GM12878 (cell line): ENCODE data around the gene TMEM86B. TPM values are rescaled to one million over a fixed set of nuclear protein-coding genes. Genes with fewer than 3 reads are reported as not detected.

ENCODE experiments used
- BACH1 ChIP-seq: fragments of 450-650 bp; IDR thresholded peaks from 2 replicates; pipeline ENCODE4 v1.6.1; 2017; ENCODE audit warnings: mild to moderate bottlenecking, borderline replicate concordance
- BMI1 ChIP-seq: fragments of 450-650 bp; IDR thresholded peaks from 2 replicates; pipeline ENCODE4 v1.6.1; 2016; ENCODE audit warnings: mild to moderate bottlenecking, moderate library complexity, borderline replicate concordance
- BRCA1 ChIP-seq: IDR thresholded peaks from 2 replicates; pipeline ENCODE4 v1.6.1; 2011; ENCODE audit warnings: low read depth, low read length, improper control_type of control experiment
- CEBPZ ChIP-seq: fragments of 150-350 bp; IDR thresholded peaks from 2 replicates; pipeline ENCODE4 v1.6.1; 2016; ENCODE audit warnings: low read depth, low read length
- CHD1 ChIP-seq: IDR thresholded peaks from 2 replicates; pipeline ENCODE4 v1.6.1; 2012; ENCODE audit warnings: low read depth, low read length, improper control_type of control experiment
- CHD2 ChIP-seq: IDR thresholded peaks from 2 replicates; pipeline ENCODE4 v1.6.1; 2011; ENCODE audit warnings: low read depth, low read length, improper control_type of control experiment, borderline replicate concordance
- CREB1 ChIP-seq: IDR thresholded peaks from 2 replicates; pipeline ENCODE4 v1.6.1; 2012; ENCODE audit warnings: low read depth, mild to moderate bottlenecking, inconsistent platforms
- E2F4 ChIP-seq: IDR thresholded peaks from 2 replicates; pipeline ENCODE4 v1.6.1; 2012; ENCODE audit warnings: low read depth, low read length, improper control_type of control experiment
- ELK1 ChIP-seq: IDR thresholded peaks from 2 replicates; pipeline ENCODE4 v1.6.1; 2012; ENCODE audit warnings: low read depth, low read length, improper control_type of control experiment
- ETV6 ChIP-seq, 2 experiments: fragments of 450-650 bp in 1 of 2; IDR thresholded peaks in 1 of 2; conservative IDR thresholded peaks in 1 of 2; 2 replicates each; pipeline ENCODE4 v1.6.1; 2014; ENCODE audit warnings: antibody characterized with exemption in 1 of 2, borderline replicate concordance in 1 of 2, low read depth in 1 of 2, mild to moderate bottlenecking in 1 of 2, moderate library complexity in 1 of 2
- EZH2 ChIP-seq: IDR thresholded peaks from 2 replicates; pipeline ENCODE4 v1.6.1; 2012; ENCODE audit warnings: low read depth, mild to moderate bottlenecking, control low read depth, inconsistent platforms, low read length, borderline replicate concordance; ENCODE audit not compliant: control insufficient read depth
- HDAC2 ChIP-seq: fragments of 200-600 bp; sonication (generic); IDR thresholded peaks from 2 replicates; pipeline ENCODE4 v1.6.1; 2017
- IRF4 ChIP-seq: IDR thresholded peaks from 2 replicates; pipeline ENCODE4 v1.6.1; 2011; ENCODE audit warnings: low read depth, low read length
- KAT2A ChIP-seq: conservative IDR thresholded peaks from 2 replicates; pipeline ENCODE4 v1.6.1; 2011; ENCODE audit warnings: low read depth, low read length; ENCODE audit not compliant: control insufficient read depth
- NR2C2 ChIP-seq: IDR thresholded peaks from 2 replicates; pipeline ENCODE4 v1.6.1; 2011; ENCODE audit warnings: borderline replicate concordance, low read depth; ENCODE audit not compliant: control insufficient read depth, insufficient read length
- NR2F1 ChIP-seq: fragments of 450-650 bp; conservative IDR thresholded peaks from 2 replicates; pipeline ENCODE4 v1.6.1; 2017; ENCODE audit warnings: mild to moderate bottlenecking
- POLR2A ChIP-seq: IDR thresholded peaks from 2 replicates; pipeline ENCODE4 v1.6.1; 2011; ENCODE audit warnings: low read depth, mild to moderate bottlenecking, low read length
- POU2F2 ChIP-seq: IDR thresholded peaks from 3 replicates; pipeline ENCODE4 v1.6.1; 2011; ENCODE audit warnings: low read depth, mild to moderate bottlenecking, low read length, borderline replicate concordance
- RAD21 ChIP-seq: IDR thresholded peaks from 2 replicates; pipeline ENCODE4 v1.6.1; 2011; ENCODE audit warnings: mild to moderate bottlenecking, low read depth, low read length, moderate library complexity; ENCODE audit not compliant: insufficient read depth
- RUNX3 ChIP-seq: IDR thresholded peaks from 2 replicates; pipeline ENCODE4 v1.6.1; 2012; ENCODE audit warnings: low read length, inconsistent platforms
- SIN3A ChIP-seq: IDR thresholded peaks from 2 replicates; pipeline ENCODE4 v1.6.1; 2012; ENCODE audit warnings: low read depth, low read length, improper control_type of control experiment
- TCF3 ChIP-seq: IDR thresholded peaks from 2 replicates; pipeline ENCODE4 v1.6.1; 2012; ENCODE audit warnings: low read depth, mild to moderate bottlenecking, low read length, borderline replicate concordance; ENCODE audit not compliant: insufficient read depth
- ZBED1 ChIP-seq: IDR thresholded peaks from 2 replicates; pipeline ENCODE4 v1.6.1; 2016; ENCODE audit warnings: borderline replicate concordance
- polyA plus RNA-seq, 11 experiments: library from polyadenylated mRNA; depleted of rRNA in 4 of 11; unstranded in 6 of 11; stranded (reverse) in 5 of 11; fragments of >200 nt; fragmentation: Nextera tagmentation in 4 of 11; fragmentation: Illumina TruSeq in 1 of 11; extraction: Ambion mirVana in 4 of 11; extraction: Trizol in 1 of 11; gene quantifications; 1 replicate in 1 of 11; 2 replicates in 10 of 11; pipeline versions ENCODE4 v1.2.1 to v1.2.3, GENCODE V29; 2011 to 2016; ENCODE audit warnings: inconsistent platforms in 2 of 11, missing spikeins in 2 of 11, low read depth in 1 of 11
- total RNA-seq, 4 experiments: library from RNA; depleted of rRNA in 3 of 4; stranded (reverse); fragments of >200 nt in 3 of 4; fragmentation: Illumina TruSeq in 1 of 4; extraction: Trizol in 1 of 4; gene quantifications; 2 replicates each; pipeline versions ENCODE4 v1.2.1 to v1.2.3, GENCODE V29; 2013 to 2021

TMEM86B gene
- total and polyA plus RNA-seq, 10 of the 15 experiments (the other 5 are each of a cell fraction or from before 2014, with no cell fraction given): 0.26 to 10.6 (median 1.8) TPM

- no peak for TF ChIP-seq BMI1
- no peak for TF ChIP-seq TCF3
- TF ChIP-seq POU2F2: no peak; the same call in 2 of the 3 replicates
- TF ChIP-seq CREB1: no peak
- TF ChIP-seq CHD1: no peak
- no peak for TF ChIP-seq ZBED1
- no peak for TF ChIP-seq POLR2A
- 0 out of 2 replicates have a peak, but pooled peaks have one; percentile 11 for TF ChIP-seq BACH1
- TF ChIP-seq KAT2A: no peak
- no peak for TF ChIP-seq NR2C2
- TF ChIP-seq E2F4: no peak
- no peak for TF ChIP-seq RAD21
- TF ChIP-seq ETV6 (conservative IDR thresholded peaks at IDR 0.05 in 1 of 2, IDR thresholded peaks at IDR 0.05 in 1 of 2; ENCODE audit: borderline replicate concordance in 1 of 2, low read depth in 1 of 2): no peak
- TF ChIP-seq ELK1: 0 out of 2 replicates have a peak, but pooled peaks have one; percentile 10
- peak; percentile 81 for TF ChIP-seq RUNX3
- TF ChIP-seq HDAC2: no peak
- no peak for TF ChIP-seq CHD2
- no peak for TF ChIP-seq BRCA1
- TF ChIP-seq NR2F1: no peak
- TF ChIP-seq EZH2: no peak
- TF ChIP-seq CEBPZ: no peak
- TF ChIP-seq IRF4: no peak
- TF ChIP-seq SIN3A: 0 out of 2 replicates have a peak, but pooled peaks have one; percentile 39
Measured at GRCh38 chr19:55275851-55276719, 47.5 kb upstream of the TMEM86B start (continued).
